IMR-90 (cell line): ENCODE measurements around the gene SREBF2.

Experiments
- CTCF ChIP-seq: conservative IDR thresholded peaks from 2 replicates; pipeline ENCODE4 v1.5.1; 2012; ENCODE audit warnings: mild to moderate bottlenecking, low read depth, low read length, improper control_type of control experiment
- ELK1 ChIP-seq: fragments of 150-350 bp; IDR thresholded peaks from 2 replicates; pipeline ENCODE4 v1.6.1; 2016; ENCODE audit warnings: low read depth, mild to moderate bottlenecking, low read length, moderate library complexity, borderline replicate concordance
- FOS ChIP-seq: fragments of 150-350 bp; IDR thresholded peaks from 2 replicates; pipeline ENCODE4 v1.6.1; 2016; ENCODE audit warnings: low read depth, low read length
- MXI1 ChIP-seq: IDR thresholded peaks from 2 replicates; pipeline ENCODE4 v1.6.1; 2012; ENCODE audit warnings: low read depth, mild to moderate bottlenecking, low read length, moderate library complexity, borderline replicate concordance
- NFE2L2 ChIP-seq: fragments of 150-350 bp; IDR thresholded peaks from 2 replicates; pipeline ENCODE4 v1.6.1; 2016; ENCODE audit warnings: low read depth, mild to moderate bottlenecking, low read length
- POLR2A ChIP-seq: IDR thresholded peaks from 2 replicates; pipeline ENCODE4 v1.6.1; 2012; ENCODE audit warnings: mild to moderate bottlenecking, low read depth, low read length
- RAD21 ChIP-seq: IDR thresholded peaks from 2 replicates; pipeline ENCODE4 v1.6.1; 2012; ENCODE audit warnings: low read length, improper control_type of control experiment
- RCOR1 ChIP-seq: IDR thresholded peaks from 2 replicates; pipeline ENCODE4 v1.6.1; 2012; ENCODE audit warnings: mild to moderate bottlenecking, low read length, improper control_type of control experiment; ENCODE audit not compliant: insufficient replicate concordance
- SMC3 ChIP-seq: fragments of 150-350 bp; IDR thresholded peaks from 2 replicates; pipeline ENCODE4 v1.6.1; 2016; ENCODE audit warnings: low read depth, mild to moderate bottlenecking, antibody characterized with exemption, low read length, moderate library complexity

DNA sequence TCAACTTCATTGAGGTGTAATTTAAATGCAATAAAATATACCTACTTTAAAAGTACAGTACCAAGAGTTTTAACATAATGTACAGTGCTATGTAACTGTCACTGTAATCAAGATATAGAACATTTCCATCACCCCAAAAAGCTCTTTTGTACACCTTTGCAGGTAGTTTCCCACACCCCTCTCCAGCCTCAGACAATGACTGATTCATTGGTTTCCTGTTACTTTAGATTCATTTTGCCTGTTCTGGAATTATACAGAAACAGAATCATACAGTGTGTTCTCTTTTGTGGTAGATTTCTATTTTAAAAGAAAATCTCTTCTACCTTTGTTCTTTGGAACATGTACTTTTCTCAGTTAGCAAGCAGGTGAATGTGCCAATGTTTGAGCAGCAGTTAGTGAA is 43.8 kb downstream of the SREBF2 start:
- TF ChIP-seq CTCF (no peak), FOS (no peak), POLR2A (no peak), MXI1 (no peak), RCOR1 (no peak), SMC3 (no peak), NFE2L2 (no peak), RAD21 (no peak), ELK1 (no peak)
